NCI-H774 (cell line): Measurements from ENCODE around the gene HK3.

Source experiments
- DNase-seq: peaks from one replicate; lab custom pipeline; 2025; lab: John Stamatoyannopoulos, UW

Gene HK3

GRCh38 chr5:176899296-176899891 is at the start of gene HK3:
Gene HK3, minus strand, starts transcription at chr5:176899346. Its CDS starts 3,187 bp downstream, at chr5:176896159.
- DNase-seq, result no peak

- no peak for DNase-seq
These were observed 49.3 kb upstream of the HK3 start for GRCh38 chr5:176948458-176948857.

GRCh38 chr5:176947847-176948246 is 48.7 kb upstream of the HK3 start:
- DNase-seq, result no peak

GRCh38 chr5:176944268-176944667 is 45.1 kb upstream of the HK3 start:
- no peak for DNase-seq

- no peak for DNase-seq
These were observed 44.7 kb upstream of the HK3 start for GRCh38 chr5:176943816-176944215.

- DNase-seq, result no peak
These were observed 42.8 kb upstream of the HK3 start for GRCh38 chr5:176941951-176942350.

GRCh38 chr5:176938472-176938871 is 39.3 kb upstream of the HK3 start:
- DNase-seq, result no peak

- DNase-seq, result no peak
These were observed 35.9 kb upstream of the HK3 start for GRCh38 chr5:176935017-176935416.

GRCh38 chr5:176934309-176934930 is 35.3 kb upstream of the HK3 start:
- no peak for DNase-seq

- no peak for DNase-seq
These were observed 30.5 kb upstream of the HK3 start for GRCh38 chr5:176929654-176930053.

GRCh38 chr5:176927562-176927961 is 28.4 kb upstream of the HK3 start:
- no peak for DNase-seq

GRCh38 chr5:176922817-176923216 is 23.7 kb upstream of the HK3 start:
- no peak for DNase-seq

- DNase-seq, result no peak
These were observed 22.6 kb upstream of the HK3 start for GRCh38 chr5:176921714-176922113.

GRCh38 chr5:176918613-176919012 is 19.5 kb upstream of the HK3 start:
- DNase-seq, result no peak

- no peak for DNase-seq
These were observed 17.2 kb upstream of the HK3 start for GRCh38 chr5:176916337-176916736.

GRCh38 chr5:176915906-176916305 is 16.8 kb upstream of the HK3 start:
- DNase-seq, result no peak

GRCh38 chr5:176912115-176912514 is 13.0 kb upstream of the HK3 start:
- DNase-seq, result no peak

GRCh38 chr5:176908675-176909368 is 9.7 kb upstream of the HK3 start:
- no peak for DNase-seq

GRCh38 chr5:176906796-176907195 is 7.7 kb upstream of the HK3 start:
- no peak for DNase-seq

GRCh38 chr5:176906126-176906525 is 7.0 kb upstream of the HK3 start:
- no peak for DNase-seq

GRCh38 chr5:176904276-176904675 is 5.1 kb upstream of the HK3 start:
- no peak for DNase-seq

- no peak for DNase-seq
These were observed 3.9 kb upstream of the HK3 start for GRCh38 chr5:176902911-176903664.
